HCT116 (cell line): Measurements from ENCODE around the gene RSRC1. TPM values are rescaled to one million over a fixed set of nuclear protein-coding genes. Genes with fewer than 3 reads are reported as not detected.

Experiments used
- ATAC-seq: fragments of 200-7000 bp; cut with Tn5 transposase; 2 replicates; pipeline ENCODE4 v1.9.1; 2020; ENCODE audit warnings: mild to moderate bottlenecking, moderate library complexity
- BruUV-seq: library from RNA; stranded (reverse); fragments of 400-500 nt; replicated peaks from 2 replicates; lab custom pipeline; 2021; lab: Mats Ljungman, UMichigan
- CTCF ChIA-PET: fragments of 300-600 bp; sonication (Branson Sonifier 250); formaldehyde crosslinking; loops from one replicate; lab custom pipeline; 2021; ENCODE audit warnings: antibody characterized with exemption; lab: Charles Lee
- POLR2A ChIA-PET: fragments of 300-600, 350-600 bp; sonication (Branson Sonifier 250); formaldehyde crosslinking; loops from one replicate; lab custom pipeline; 2021; ENCODE audit warnings: antibody characterized with exemption; lab: Charles Lee
- RAD21 ChIA-PET, 2 experiments: fragments of 300-600 bp; sonication (Branson Sonifier 250); formaldehyde crosslinking; loops; one replicate each; lab custom pipeline; 2023; ENCODE audit warnings: low total read pairs in 2 of 2; ENCODE audit not compliant: uncharacterized antibody in 2 of 2, unreplicated experiment in 2 of 2, low non-redundant PET in 1 of 2; lab: Charles Lee
- DNase-seq: peaks from one replicate; pipeline ENCODE4 v3.0.0-alpha.2; 2010; ENCODE audit warnings: low read depth, low spot score
- H2AFZ ChIP-seq: fragments of 200-600 bp; shearing (Covaris generic), sonication (generic); 2 replicates; pipeline ENCODE4 v1.6.1; 2017; ENCODE audit warnings: low read depth, mixed run types, mixed read lengths, antibody characterized with exemption, low read length; ENCODE audit not compliant: poor library complexity, severe bottlenecking
- H3K27ac ChIP-seq: 2 replicates; pipeline ENCODE4 v1.5.1; 2012; ENCODE audit warnings: low read depth, low read length
- H3K27me3 ChIP-seq: fragments of 200-600 bp; sonication (generic); 2 replicates; pipeline ENCODE4 v1.6.1; 2016; ENCODE audit warnings: mixed run types, low read length, mixed read lengths; ENCODE audit not compliant: insufficient read depth
- H3K36me3 ChIP-seq, 2 experiments: fragments of 200-500 bp in 1 of 2; fragments of 200-600 bp in 1 of 2; sonication (Bioruptor generic) in 1 of 2; sonication (generic) in 1 of 2; 2 replicates each; pipeline versions ENCODE4 v1.5.1 to v1.6.1; 2014 to 2016; ENCODE audit warnings: low read length in 2 of 2, inconsistent platforms in 1 of 2, mixed read lengths in 1 of 2, mixed run types in 1 of 2; ENCODE audit not compliant: insufficient read depth in 2 of 2, control insufficient read depth in 1 of 2
- H3K4me1 ChIP-seq, 2 experiments: fragments of 200-600 bp in 1 of 2; sonication (generic) in 1 of 2; 2 replicates each; pipeline versions ENCODE4 v1.5.1 to v1.6.1; 2012 to 2017; ENCODE audit warnings: low read length in 2 of 2, inconsistent platforms in 1 of 2, mild to moderate bottlenecking in 1 of 2, mixed read lengths in 1 of 2, mixed run types in 1 of 2, moderate library complexity in 1 of 2; ENCODE audit not compliant: insufficient read depth in 2 of 2, control insufficient read depth in 1 of 2
- H3K4me2 ChIP-seq: fragments of 200-600 bp; sonication (generic); 2 replicates; pipeline ENCODE4 v1.6.1; 2017; ENCODE audit warnings: mixed run types, low read length, mixed read lengths
- H3K4me3 ChIP-seq, 2 experiments: fragments of 200-600 bp in 1 of 2; sonication (generic) in 1 of 2; replicated peaks in 1 of 2; 2 replicates each; pipeline ENCODE4 v1.5.1; 2011 to 2016; ENCODE audit warnings: low read length in 2 of 2, control low read depth in 1 of 2, low read depth in 1 of 2, mild to moderate bottlenecking in 1 of 2, mixed read lengths in 1 of 2, mixed run types in 1 of 2
- H3K79me2 ChIP-seq: fragments of 200-600 bp; sonication (generic); 2 replicates; pipeline ENCODE4 v1.6.1; 2017; ENCODE audit warnings: mild to moderate bottlenecking, mixed run types, low read length, moderate library complexity, mixed read lengths; ENCODE audit not compliant: insufficient read depth
- H3K9ac ChIP-seq: fragments of 200-600 bp; sonication (generic); 2 replicates; pipeline ENCODE4 v1.6.1; 2016; ENCODE audit warnings: low read length, mixed read lengths
- H3K9me2 ChIP-seq: fragments of 200-600 bp; sonication (generic), shearing (Covaris generic); 2 replicates; pipeline ENCODE4 v1.6.1; 2017; ENCODE audit warnings: mixed run types, mild to moderate bottlenecking, moderate library complexity; ENCODE audit not compliant: insufficient read depth
- H3K9me3 ChIP-seq, 2 experiments: fragments of 200-500 bp in 1 of 2; fragments of 200-600 bp in 1 of 2; sonication (Bioruptor generic) in 1 of 2; sonication (generic) in 1 of 2; 2 replicates each; pipeline ENCODE4 v1.6.1; 2014 to 2017; ENCODE audit warnings: low read length in 2 of 2, mixed read lengths in 2 of 2, inconsistent platforms in 1 of 2, low read depth in 1 of 2, mild to moderate bottlenecking in 1 of 2, mixed run types in 1 of 2, moderate library complexity in 1 of 2; ENCODE audit not compliant: control insufficient read depth in 1 of 2, insufficient read depth in 1 of 2
- H4K20me1 ChIP-seq: fragments of 200-600 bp; sonication (generic), shearing (Covaris generic); 2 replicates; pipeline ENCODE4 v1.6.1; 2017; ENCODE audit warnings: mixed run types, mild to moderate bottlenecking, moderate library complexity; ENCODE audit not compliant: insufficient read depth
- CBX3 ChIP-seq: IDR thresholded peaks from 2 replicates; pipeline ENCODE4 v1.6.1; 2012; ENCODE audit warnings: low read depth
- CTCF ChIP-seq, 3 experiments: fragments of 200-600 bp in 1 of 3; sonication (generic) in 1 of 3; IDR thresholded peaks in 2 of 3; conservative IDR thresholded peaks in 1 of 3; 2 replicates each; pipeline ENCODE4 v1.5.1; 2012 to 2017; ENCODE audit warnings: low read depth in 2 of 3, low read length in 2 of 3, antibody characterized with exemption in 1 of 3, borderline replicate concordance in 1 of 3, control low read depth in 1 of 3, mild to moderate bottlenecking in 1 of 3, mixed read lengths in 1 of 3, mixed run types in 1 of 3, moderate library complexity in 1 of 3; ENCODE audit not compliant: insufficient read depth in 1 of 3
- ELF1 ChIP-seq: IDR thresholded peaks from 2 replicates; pipeline ENCODE4 v1.6.1; 2012; ENCODE audit warnings: low read depth, borderline replicate concordance
- EZH2 ChIP-seq: fragments of 200-600 bp; sonication (generic); IDR thresholded peaks from 2 replicates; pipeline ENCODE4 v1.6.1; 2017; ENCODE audit warnings: antibody characterized with exemption, mixed run types
- EZH2phosphoT487 ChIP-seq: fragments of 200-600 bp; IDR thresholded peaks from 2 replicates; pipeline ENCODE4 v1.6.1; 2018; ENCODE audit warnings: antibody characterized with exemption, borderline replicate concordance
- JUND ChIP-seq: IDR thresholded peaks from 2 replicates; pipeline ENCODE4 v1.6.1; 2012
- MAX ChIP-seq: IDR thresholded peaks from 2 replicates; pipeline ENCODE4 v1.6.1; 2012
- POLR2A ChIP-seq: IDR thresholded peaks from 2 replicates; pipeline ENCODE4 v1.7.0; 2011; ENCODE audit warnings: borderline replicate concordance; ENCODE audit not compliant: insufficient read depth, insufficient read length; ENCODE audit errors: extremely low read depth
- POLR2AphosphoS5 ChIP-seq: IDR thresholded peaks from 2 replicates; pipeline ENCODE4 v1.6.1; 2011; ENCODE audit warnings: mild to moderate bottlenecking, low read depth, low read length, moderate library complexity
- RAD21 ChIP-seq: IDR thresholded peaks from 2 replicates; pipeline ENCODE4 v1.6.1; 2012; ENCODE audit warnings: low read depth, mild to moderate bottlenecking
- SIN3A ChIP-seq: IDR thresholded peaks from 2 replicates; pipeline ENCODE4 v1.6.1; 2012; ENCODE audit warnings: low read depth
- SRF ChIP-seq: IDR thresholded peaks from 2 replicates; pipeline ENCODE4 v1.6.1; 2012; ENCODE audit warnings: low read depth
- YY1 ChIP-seq: IDR thresholded peaks from 2 replicates; pipeline ENCODE4 v1.6.1; 2011; ENCODE audit warnings: low read length, low read depth, moderate library complexity, mild to moderate bottlenecking; ENCODE audit not compliant: insufficient replicate concordance; ENCODE audit errors: extremely low read depth
- ZFX ChIP-seq: fragments of 450-650 bp; IDR thresholded peaks from 2 replicates; pipeline ENCODE4 v1.6.1; 2017
- ZNF274 ChIP-seq: fragments of 200-500 bp; sonication (Bioruptor generic); IDR thresholded peaks from 2 replicates; pipeline ENCODE4 v1.6.1; 2014; ENCODE audit warnings: mild to moderate bottlenecking, low read depth, low read length, inconsistent platforms
- intact Hi-C: fragments of 100-400 bp; cut with micrococcal nuclease; formaldehyde crosslinking; loops from 2 replicates; pipeline ENCODE4 v1.10.0; 2022
- total RNA-seq: library from RNA; stranded (reverse); gene quantifications from one replicate; pipeline ENCODE4 v1.2.1, GENCODE V29; 2021; ENCODE audit not compliant: unreplicated experiment

The RSRC1 gene
- total RNA-seq, 1 experiment from 2014 or later, result 37.1 TPM

- TF ChIP-seq ELF1, result no peak
- TF ChIP-seq SRF, result no peak
These were observed 16.4 kb upstream of the RSRC1 start (continued) for GRCh38 chr3:158093526-158093925.

GRCh38 chr3:158094235-158095110 is 15.4 kb upstream of the RSRC1 start:
- no peak overlapping the region for H3K27ac ChIP-seq
- H3K4me2 ChIP-seq, result no peak overlapping the region
- no peaks in the 10 kb centered on the region; a peak in 1 of 4 replicates for H3K36me3 ChIP-seq
- no peaks in the 10 kb centered on the region for H3K27me3 ChIP-seq
- H3K4me1 ChIP-seq, result peaks cover 0 to 4% of the 10 kb centered on the region in 2 experiments; a peak in 1 of 4 replicates
- intact Hi-C loops, result no loop called here
- ChIA-PET CTCF (no interaction called here), RAD21 (no interaction called here), POLR2A (no interaction called here)
- no peak for TF ChIP-seq EZH2phosphoT487
- no peak for TF ChIP-seq ZNF274
- TF ChIP-seq ELF1, result no peak
- no peak for TF ChIP-seq CTCF (IDR thresholded peaks at IDR 0.05 in 2 of 3, conservative IDR thresholded peaks at IDR 0.05 in 1 of 3; ENCODE audit: borderline replicate concordance in 1 of 3, insufficient read depth in 1 of 3, low read depth in 2 of 3, low read length in 2 of 3)
- no peak for TF ChIP-seq POLR2AphosphoS5
- no peak for TF ChIP-seq MAX
- TF ChIP-seq JUND, result no peak
- no peak for TF ChIP-seq SRF
- no peak for TF ChIP-seq RAD21
- TF ChIP-seq POLR2A, result no peak
- no peak for TF ChIP-seq SIN3A
- no peak for TF ChIP-seq ZFX
- no peak for TF ChIP-seq CBX3
- no peak for TF ChIP-seq YY1
- no peak for TF ChIP-seq EZH2
- no peak overlapping the region for H3K9ac ChIP-seq
- no peaks in the 10 kb centered on the region for H4K20me1 ChIP-seq
- H3K4me3 ChIP-seq, result no peak overlapping the region
- no TSS peak for BruUV-seq
- H3K9me2 ChIP-seq, result no peaks in the 10 kb centered on the region
- H3K9me3 ChIP-seq, result no peaks in the 10 kb centered on the region
- no peaks in the 10 kb centered on the region for H3K79me2 ChIP-seq
- ATAC-seq, result no peak
- DNase-seq, result no peak
- H2AFZ ChIP-seq, result no peak overlapping the region
